Measurements from ENCODE around the gene OPA1.

The OPA1 gene

DNA sequence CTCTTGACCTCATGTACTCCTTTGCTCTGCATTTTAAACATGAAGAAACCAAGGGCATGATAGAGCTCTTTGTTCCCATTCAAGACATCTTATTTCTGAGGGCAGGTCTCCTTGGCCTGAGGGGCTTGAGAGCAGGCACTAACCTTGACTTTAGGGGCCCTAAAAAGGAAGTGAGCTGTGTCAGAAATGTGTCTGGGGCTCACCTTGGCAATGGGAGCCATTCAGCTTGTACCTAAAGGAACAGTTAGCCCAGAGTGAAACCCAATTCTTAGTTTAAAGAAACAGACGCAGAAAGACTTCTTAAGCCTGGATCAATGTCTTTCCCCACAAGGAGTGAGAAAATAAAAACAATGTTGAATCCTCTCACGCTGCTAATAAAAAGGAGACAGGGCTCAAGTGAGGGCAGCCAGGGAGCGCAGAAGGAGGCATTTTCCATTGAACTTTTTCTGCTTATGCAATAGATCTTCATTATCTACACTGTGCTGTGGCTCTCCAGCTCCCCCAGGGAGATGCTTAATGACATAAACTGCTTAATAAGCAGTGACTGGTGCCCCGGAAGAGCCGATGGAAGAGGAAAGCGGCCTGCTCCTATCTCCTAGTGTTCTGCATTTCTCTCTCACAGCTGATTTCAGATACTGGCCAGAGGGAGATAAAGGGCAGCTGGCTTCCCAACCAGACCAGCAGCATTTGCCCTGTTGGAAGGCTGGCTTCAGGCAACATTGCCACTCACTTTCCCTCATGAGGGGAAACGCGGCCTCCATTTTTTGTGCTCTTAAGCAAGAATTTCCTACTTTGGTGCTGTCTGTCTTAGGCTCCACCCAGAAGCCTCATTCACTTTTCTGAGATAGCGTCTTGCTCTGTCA, 152.0 kb downstream of the OPA1 start:
- DNase-seq = no peak

DNA sequence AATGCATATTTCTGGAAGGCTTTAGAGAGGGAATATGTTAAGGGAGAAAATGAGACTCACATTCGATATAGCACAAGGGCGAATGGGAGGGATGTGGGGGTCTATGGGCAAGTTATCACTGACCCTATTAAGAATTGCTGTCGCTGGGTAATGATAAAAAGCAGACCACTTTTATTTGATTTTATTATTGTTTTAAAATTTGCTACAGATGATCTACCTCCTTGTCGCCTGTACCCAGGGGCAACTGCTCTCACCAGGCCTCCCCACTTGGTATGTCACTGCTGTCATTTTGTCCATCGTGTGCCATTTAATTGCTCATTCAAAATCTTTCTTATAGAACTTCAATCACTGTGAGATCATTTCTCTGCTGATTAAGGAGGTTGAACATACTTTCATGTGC, 153.8 kb downstream of the OPA1 start:
- no peak for DNase-seq

Measured in GF-D8 (cell line).